Measurements from ENCODE around the gene PACRG. TPM values are rescaled to one million over a fixed set of nuclear protein-coding genes. Genes with fewer than 3 reads are reported as not detected.

PACRG gene
- polyA plus RNA-seq, 1 donor (not counting 4 experiments of a cell fraction or from before 2014, with no cell fraction given) = 0.31 TPM

GRCh38 chr6:163300838-163301237 lies 573.1 kb downstream of the PACRG start:
- H3K9me1 ChIP-seq (ENCODE audit: control insufficient read depth, extremely low read depth, insufficient read depth, low read length) = no peaks in the 10 kb centered on the region
- H3K9me3 ChIP-seq (ENCODE audit: control insufficient read depth, low read depth, low read length) = no peaks in the 10 kb centered on the region
- DNase-seq (ENCODE audit: low read depth, low spot score) (no peak), FAIRE-seq (no peak)
- H3K27ac ChIP-seq (ENCODE audit: control insufficient read depth, insufficient read depth, low read length) = no peak overlapping the region
- H3K9ac ChIP-seq (ENCODE audit: control insufficient read depth, extremely low read depth, insufficient read depth, low read length) = no peak overlapping the region
- no peaks in the 10 kb centered on the region for H3K4me1 ChIP-seq (ENCODE audit: control insufficient read depth, extremely low read depth, insufficient read depth, low read length)
- H3K4me2 ChIP-seq (ENCODE audit: control insufficient read depth, extremely low read depth, insufficient read depth, low read depth, low read length) = no peak overlapping the region
- H3K36me3 ChIP-seq (ENCODE audit: control insufficient read depth in 2 of 2, extremely low read depth in 1 of 2, insufficient read depth in 2 of 2, low read length in 2 of 2) = no peaks in the 10 kb centered on the region
- no peak overlapping the region for H2AFZ ChIP-seq (ENCODE audit: control insufficient read depth, low read length)
- no peaks in the 10 kb centered on the region for H4K20me1 ChIP-seq (ENCODE audit: control insufficient read depth, extremely low read depth, insufficient read depth, low read length)
- no peaks in the 10 kb centered on the region for H3K79me2 ChIP-seq (ENCODE audit: control insufficient read depth, insufficient read depth, low read length)
- no peak for TF ChIP-seq EZH2 (IDR thresholded peaks at IDR 0.05; ENCODE audit: low read length)
- TF ChIP-seq, protein P1, sequence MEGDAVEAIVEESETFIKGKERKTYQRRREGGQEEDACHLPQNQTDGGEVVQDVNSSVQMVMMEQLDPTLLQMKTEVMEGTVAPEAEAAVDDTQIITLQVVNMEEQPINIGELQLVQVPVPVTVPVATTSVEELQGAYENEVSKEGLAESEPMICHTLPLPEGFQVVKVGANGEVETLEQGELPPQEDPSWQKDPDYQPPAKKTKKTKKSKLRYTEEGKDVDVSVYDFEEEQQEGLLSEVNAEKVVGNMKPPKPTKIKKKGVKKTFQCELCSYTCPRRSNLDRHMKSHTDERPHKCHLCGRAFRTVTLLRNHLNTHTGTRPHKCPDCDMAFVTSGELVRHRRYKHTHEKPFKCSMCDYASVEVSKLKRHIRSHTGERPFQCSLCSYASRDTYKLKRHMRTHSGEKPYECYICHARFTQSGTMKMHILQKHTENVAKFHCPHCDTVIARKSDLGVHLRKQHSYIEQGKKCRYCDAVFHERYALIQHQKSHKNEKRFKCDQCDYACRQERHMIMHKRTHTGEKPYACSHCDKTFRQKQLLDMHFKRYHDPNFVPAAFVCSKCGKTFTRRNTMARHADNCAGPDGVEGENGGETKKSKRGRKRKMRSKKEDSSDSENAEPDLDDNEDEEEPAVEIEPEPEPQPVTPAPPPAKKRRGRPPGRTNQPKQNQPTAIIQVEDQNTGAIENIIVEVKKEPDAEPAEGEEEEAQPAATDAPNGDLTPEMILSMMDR (optimal IDR thresholded peaks at IDR 0.05 in 1 of 3, IDR thresholded peaks at IDR 0.05 in 1 of 3, conservative IDR thresholded peaks at IDR 0.05 in 1 of 3; ENCODE audit: extremely low read depth in 1 of 3, insufficient read depth in 2 of 3, low read length in 3 of 3) = no peak
- no peaks in the 10 kb centered on the region for H3K27me3 ChIP-seq (ENCODE audit: control insufficient read depth, extremely low read depth, insufficient read depth, low read length)
- H3K4me3 ChIP-seq (ENCODE audit: control insufficient read depth in 2 of 3, extremely low read depth in 1 of 3, insufficient read depth in 2 of 3, low read depth in 1 of 3, low read length in 3 of 3) = no peak overlapping the region
- dilution Hi-C loops (cut with MboI; ENCODE audit: extremely low pct_ligation_motif_present, low sequenced_read_pairs) = no loop called here

- dilution Hi-C loops (cut with MboI; ENCODE audit: extremely low pct_ligation_motif_present, low sequenced_read_pairs) = no loop called here
- Histone ChIP-seq H3K27me3 (ENCODE audit: control insufficient read depth, extremely low read depth, insufficient read depth, low read length) (no peaks in the 10 kb centered on the region), H3K4me2 (ENCODE audit: control insufficient read depth, extremely low read depth, insufficient read depth, low read depth, low read length) (no peak overlapping the region), H4K20me1 (ENCODE audit: control insufficient read depth, extremely low read depth, insufficient read depth, low read length) (no peaks in the 10 kb centered on the region), H3K9ac (ENCODE audit: control insufficient read depth, extremely low read depth, insufficient read depth, low read length) (no peak overlapping the region), H3K4me3 (ENCODE audit: control insufficient read depth in 2 of 3, extremely low read depth in 1 of 3, insufficient read depth in 2 of 3, low read depth in 1 of 3, low read length in 3 of 3) (no peak overlapping the region), H3K79me2 (ENCODE audit: control insufficient read depth, insufficient read depth, low read length) (no peaks in the 10 kb centered on the region), H3K4me1 (ENCODE audit: control insufficient read depth, extremely low read depth, insufficient read depth, low read length) (no peaks in the 10 kb centered on the region), H3K9me3 (ENCODE audit: control insufficient read depth, low read depth, low read length) (no peaks in the 10 kb centered on the region), H3K27ac (ENCODE audit: control insufficient read depth, insufficient read depth, low read length) (no peak overlapping the region), H3K9me1 (ENCODE audit: control insufficient read depth, extremely low read depth, insufficient read depth, low read length) (no peaks in the 10 kb centered on the region), H3K36me3 (ENCODE audit: control insufficient read depth in 2 of 2, extremely low read depth in 1 of 2, insufficient read depth in 2 of 2, low read length in 2 of 2) (no peaks in the 10 kb centered on the region), H2AFZ (ENCODE audit: control insufficient read depth, low read length) (no peak overlapping the region)
- DNase-seq (ENCODE audit: low read depth, low spot score) (no peak), FAIRE-seq (no peak)
- no peak for TF ChIP-seq EZH2 (IDR thresholded peaks at IDR 0.05; ENCODE audit: low read length)
- TF ChIP-seq, protein P1 (optimal IDR thresholded peaks at IDR 0.05 in 1 of 3, IDR thresholded peaks at IDR 0.05 in 1 of 3, conservative IDR thresholded peaks at IDR 0.05 in 1 of 3; ENCODE audit: extremely low read depth in 1 of 3, insufficient read depth in 2 of 3, low read length in 3 of 3) = no peak
These were observed 574.2 kb downstream of the PACRG start for GRCh38 chr6:163301726-163302635.
